ENCODE results near the gene PTPRCAP.

Gene PTPRCAP

DNA sequence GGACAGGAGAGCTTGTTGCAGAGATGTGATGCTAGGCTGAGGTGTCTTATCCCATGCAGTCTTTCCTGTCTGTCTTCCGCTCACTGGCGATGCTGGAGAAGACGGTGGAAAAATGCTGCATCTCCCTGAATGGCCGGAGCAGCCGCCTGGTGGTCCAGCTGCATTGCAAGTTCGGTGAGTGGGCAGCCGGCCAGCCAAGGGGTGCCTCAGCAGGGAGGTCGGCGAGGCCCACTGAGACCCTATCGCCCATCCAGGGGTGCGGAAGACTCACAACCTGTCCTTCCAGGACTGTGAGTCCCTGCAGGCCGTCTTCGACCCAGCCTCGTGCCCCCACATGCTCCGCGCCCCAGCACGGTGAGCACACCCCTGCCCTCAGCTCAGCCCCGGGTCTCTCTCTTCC lies 44.0 kb downstream of the PTPRCAP start:
- no peak for DNase-seq

- DNase-seq = no peak
Observed at GRCh38 chr11:67392183-67392715, 45.2 kb downstream of the PTPRCAP start.

GRCh38 chr11:67391304-67392182 lies 45.9 kb downstream of the PTPRCAP start, which contains the start of gene RAD9A:
RAD9A (plus strand) TSS chr11:67391986; CDS start chr11:67392045, 59 bp downstream.
- peak; percentile 88 for DNase-seq

GRCh38 chr11:67390947-67391303 lies 46.6 kb downstream of the PTPRCAP start:
- DNase-seq = no peak

- DNase-seq = peak; percentile 56
Observed at GRCh38 chr11:67389477-67389876, 48.0 kb downstream of the PTPRCAP start.

GRCh38 chr11:67387518-67387917 lies 50.0 kb downstream of the PTPRCAP start:
- no peak for DNase-seq

GRCh38 chr11:67387069-67387468 lies 50.4 kb downstream of the PTPRCAP start:
- no peak for DNase-seq
